Measurements from ENCODE around the gene RPS8. TPM values are rescaled to one million over a fixed set of nuclear protein-coding genes. Genes with fewer than 3 reads are reported as not detected.
"Not testable (repeated sequence)": the region's sequence is repeated elsewhere in the genome, so short reads cannot be mapped to it uniquely, and the experiment has no call there.

Gene RPS8
- total RNA-seq, 1 donor from 2014 or later = 1,789 TPM

DNA sequence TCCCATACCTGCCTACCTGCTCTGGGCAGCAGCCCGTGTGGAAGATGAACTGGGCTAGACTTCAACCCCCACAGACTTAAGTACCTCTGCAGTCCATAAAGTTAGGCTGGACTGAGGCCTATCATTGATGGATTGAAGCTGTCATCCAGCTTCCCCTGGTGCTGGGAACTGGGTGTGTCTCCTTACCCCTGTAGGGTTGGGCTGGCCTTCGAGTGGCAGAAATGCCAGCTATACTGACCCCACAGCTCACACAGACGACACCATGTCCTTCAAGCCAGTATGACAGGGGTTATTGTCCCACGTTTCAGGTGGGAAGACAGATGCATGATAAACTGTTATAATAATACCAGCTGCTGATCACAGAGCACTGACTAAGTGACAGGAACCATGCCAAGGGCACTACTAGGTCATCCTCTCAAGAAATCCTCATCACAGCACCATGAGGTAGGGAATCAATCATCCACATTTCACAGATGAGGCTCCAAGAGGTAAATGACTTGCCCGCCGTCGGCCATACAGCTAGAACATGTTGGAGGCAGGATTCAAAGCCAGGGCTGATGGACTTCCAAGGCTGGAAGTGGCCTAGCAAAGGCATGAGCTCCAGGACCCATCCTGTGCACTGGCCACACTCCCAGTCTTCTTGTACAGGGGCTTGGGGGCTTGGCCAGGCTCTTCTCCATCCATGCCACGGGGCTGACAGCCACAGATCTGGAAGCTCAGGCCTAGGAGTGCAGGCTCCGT lies 12.9 kb downstream of the RPS8 start, which contains the start of gene BEST4:
TSS of gene BEST4 (minus strand) at position 51 of the 741 bp plus-strand sequence. CDS start 465 bp downstream, outside the sequence.
- DNase-seq (ENCODE audit: low spot score) = no peak
- Mint-ChIP-seq H3K9me3 (ENCODE audit: unreplicated experiment) (no peaks in the 10 kb centered on the region), H3K27me3 (ENCODE audit: unreplicated experiment) (peaks cover 15% of the 10 kb centered on the region), H3K4me3 (ENCODE audit: unreplicated experiment) (no peak within 1 kb of the TSS), H3K4me1 (ENCODE audit: unreplicated experiment) (peaks cover 8% of the 10 kb centered on the region), H3K36me3 (ENCODE audit: low read depth, unreplicated experiment) (no peaks in the 10 kb centered on the region), H3K27ac (ENCODE audit: unreplicated experiment) (no peak within 1 kb of the TSS)
- TF ChIP-seq, protein P1, sequence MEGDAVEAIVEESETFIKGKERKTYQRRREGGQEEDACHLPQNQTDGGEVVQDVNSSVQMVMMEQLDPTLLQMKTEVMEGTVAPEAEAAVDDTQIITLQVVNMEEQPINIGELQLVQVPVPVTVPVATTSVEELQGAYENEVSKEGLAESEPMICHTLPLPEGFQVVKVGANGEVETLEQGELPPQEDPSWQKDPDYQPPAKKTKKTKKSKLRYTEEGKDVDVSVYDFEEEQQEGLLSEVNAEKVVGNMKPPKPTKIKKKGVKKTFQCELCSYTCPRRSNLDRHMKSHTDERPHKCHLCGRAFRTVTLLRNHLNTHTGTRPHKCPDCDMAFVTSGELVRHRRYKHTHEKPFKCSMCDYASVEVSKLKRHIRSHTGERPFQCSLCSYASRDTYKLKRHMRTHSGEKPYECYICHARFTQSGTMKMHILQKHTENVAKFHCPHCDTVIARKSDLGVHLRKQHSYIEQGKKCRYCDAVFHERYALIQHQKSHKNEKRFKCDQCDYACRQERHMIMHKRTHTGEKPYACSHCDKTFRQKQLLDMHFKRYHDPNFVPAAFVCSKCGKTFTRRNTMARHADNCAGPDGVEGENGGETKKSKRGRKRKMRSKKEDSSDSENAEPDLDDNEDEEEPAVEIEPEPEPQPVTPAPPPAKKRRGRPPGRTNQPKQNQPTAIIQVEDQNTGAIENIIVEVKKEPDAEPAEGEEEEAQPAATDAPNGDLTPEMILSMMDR (IDR thresholded peaks at IDR 0.05; ENCODE audit: unreplicated experiment) = no peak

DNA sequence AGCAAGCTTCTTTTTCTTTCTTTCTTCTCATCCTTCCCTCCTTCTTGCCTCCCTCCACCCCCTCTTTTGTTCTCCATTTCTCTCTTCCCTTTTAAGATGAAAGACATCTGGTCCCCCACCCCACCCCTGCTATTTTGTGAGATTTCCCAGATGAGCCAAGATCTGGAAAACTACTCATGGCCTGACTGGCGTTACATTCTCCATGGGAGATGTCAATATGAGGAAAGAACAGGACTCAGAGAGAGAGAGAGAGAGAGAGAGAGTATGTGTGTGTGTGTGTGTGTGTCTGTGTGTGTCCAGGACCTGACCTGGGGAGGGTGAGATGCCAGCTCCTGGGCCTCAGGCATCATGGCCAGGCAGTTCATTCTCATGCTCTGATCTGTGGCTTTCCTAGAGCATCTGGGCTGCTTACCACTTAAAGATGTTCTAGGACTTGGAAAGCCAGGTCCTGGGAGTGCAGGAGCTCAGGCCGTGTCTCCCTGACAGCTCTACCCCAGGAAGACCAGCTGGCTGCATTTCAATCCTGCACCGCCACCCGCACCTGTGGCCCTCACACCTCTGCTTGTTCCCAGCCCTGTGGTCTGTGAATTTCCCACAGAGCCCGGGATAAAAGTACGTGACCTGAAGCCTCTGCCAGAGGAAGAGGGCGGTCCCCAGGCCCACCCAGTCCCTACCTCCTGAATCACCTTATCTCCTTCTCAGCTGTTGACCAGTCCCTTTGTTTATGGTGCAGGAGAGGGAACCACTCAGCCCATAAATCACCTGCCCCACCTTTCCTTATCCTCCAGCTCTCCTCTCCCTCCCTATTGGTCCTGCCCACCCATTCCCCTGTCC lies 15.8 kb downstream of the RPS8 start:
- TF ChIP-seq, protein P1 (IDR thresholded peaks at IDR 0.05; ENCODE audit: unreplicated experiment) = no peak
- no peak for DNase-seq (ENCODE audit: low spot score)
- H3K4me3 Mint-ChIP-seq (ENCODE audit: unreplicated experiment) = no peak overlapping the region
- no peak overlapping the region for H3K27ac Mint-ChIP-seq (ENCODE audit: unreplicated experiment)
- peaks cover 2% of the 10 kb centered on the region for H3K4me1 Mint-ChIP-seq (ENCODE audit: unreplicated experiment)
- peaks cover 7% of the 10 kb centered on the region for H3K27me3 Mint-ChIP-seq (ENCODE audit: unreplicated experiment)
- no peaks in the 10 kb centered on the region for H3K36me3 Mint-ChIP-seq (ENCODE audit: low read depth, unreplicated experiment)
- H3K9me3 Mint-ChIP-seq (ENCODE audit: unreplicated experiment) = no peaks in the 10 kb centered on the region

DNA sequence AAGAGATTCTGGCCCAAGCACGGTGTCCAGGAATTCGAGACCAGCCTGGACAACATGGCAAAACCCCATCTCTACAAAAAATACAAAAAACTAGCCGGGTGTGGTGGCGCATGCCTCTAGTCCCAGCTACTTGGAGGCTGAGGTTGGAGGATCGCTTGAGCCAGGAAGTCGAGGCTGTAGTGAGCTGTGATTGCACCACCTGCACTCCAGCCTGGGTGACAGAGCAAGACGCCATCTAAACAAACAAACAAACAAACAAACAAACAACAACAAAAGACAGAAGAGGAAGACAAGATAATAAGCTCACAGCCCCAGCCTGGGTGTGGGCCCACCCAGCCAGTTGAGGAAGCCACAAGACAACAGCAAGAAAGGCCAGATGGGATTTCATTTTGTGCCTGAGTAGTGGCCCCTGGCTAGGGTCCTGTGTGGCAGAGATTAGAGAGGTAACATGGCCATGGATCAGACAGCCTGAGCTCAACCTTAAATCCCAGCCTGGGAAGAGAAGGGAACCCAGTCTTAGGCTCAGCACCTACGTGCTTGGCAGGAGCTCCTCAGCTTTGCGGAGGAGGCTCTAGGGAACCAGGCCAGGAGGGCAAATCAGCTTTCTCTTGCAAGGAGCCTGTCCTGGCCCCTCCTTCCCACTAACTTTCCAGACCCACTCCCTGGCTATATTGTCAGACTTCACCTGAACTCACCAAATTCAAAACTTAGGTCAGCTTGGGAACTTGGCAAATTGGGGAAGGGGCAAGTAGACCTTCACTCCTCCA lies 17.6 kb downstream of the RPS8 start:
- Mint-ChIP-seq H3K27ac (ENCODE audit: unreplicated experiment) (no peak overlapping the region), H3K9me3 (ENCODE audit: unreplicated experiment) (no peaks in the 10 kb centered on the region), H3K4me1 (ENCODE audit: unreplicated experiment) (peaks cover 2% of the 10 kb centered on the region), H3K36me3 (ENCODE audit: low read depth, unreplicated experiment) (no peaks in the 10 kb centered on the region), H3K4me3 (ENCODE audit: unreplicated experiment) (no peak overlapping the region), H3K27me3 (ENCODE audit: unreplicated experiment) (peaks cover 7% of the 10 kb centered on the region)
- no peak for DNase-seq (ENCODE audit: low spot score)
- TF ChIP-seq, protein P1 (IDR thresholded peaks at IDR 0.05; ENCODE audit: unreplicated experiment) = no peak

DNA sequence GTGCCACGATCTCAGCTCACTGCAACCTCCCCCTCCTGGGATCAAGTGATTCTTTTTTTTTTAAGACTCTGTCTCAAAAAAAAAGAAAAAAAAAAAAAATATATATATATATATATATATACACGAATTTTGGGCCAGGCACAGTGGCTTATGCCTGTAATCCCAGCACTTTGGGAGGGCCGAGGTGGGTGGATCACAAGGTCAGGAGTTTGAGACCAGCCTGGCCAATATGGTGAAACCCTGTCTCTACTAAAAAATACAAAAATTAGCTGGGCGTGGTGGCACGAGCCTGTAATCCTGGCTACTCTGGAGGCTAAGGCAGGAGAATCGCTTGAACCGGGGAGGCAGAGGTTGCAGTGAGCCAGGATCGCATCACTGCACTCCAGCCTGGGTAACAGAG lies 22.5 kb downstream of the RPS8 start:
- DNase-seq (ENCODE audit: low spot score); H3K36me3 Mint-ChIP-seq (ENCODE audit: low read depth, unreplicated experiment); H3K9me3 Mint-ChIP-seq (ENCODE audit: unreplicated experiment); H3K27ac Mint-ChIP-seq (ENCODE audit: unreplicated experiment); H3K4me3 Mint-ChIP-seq (ENCODE audit: unreplicated experiment): not testable (repeated sequence)
- peaks cover 17% of the 10 kb centered on the region for H3K4me1 Mint-ChIP-seq (ENCODE audit: unreplicated experiment)
- peaks cover 12% of the 10 kb centered on the region for H3K27me3 Mint-ChIP-seq (ENCODE audit: unreplicated experiment)
